HG02885 (cell line): ENCODE measurements around the gene OR5AN1.
"Not testable (repeated sequence)": the region's sequence is repeated elsewhere in the genome, so short reads cannot be mapped to it uniquely, and the experiment has no call there.

ENCODE experiments used
- ATAC-seq: cut with Tn5 transposase; IDR thresholded peaks from one replicate; pipeline ENCODE4 v1.9.1; 2021; ENCODE audit warnings: mild to moderate bottlenecking; ENCODE audit not compliant: unreplicated experiment, poor library complexity

The OR5AN1 gene

DNA sequence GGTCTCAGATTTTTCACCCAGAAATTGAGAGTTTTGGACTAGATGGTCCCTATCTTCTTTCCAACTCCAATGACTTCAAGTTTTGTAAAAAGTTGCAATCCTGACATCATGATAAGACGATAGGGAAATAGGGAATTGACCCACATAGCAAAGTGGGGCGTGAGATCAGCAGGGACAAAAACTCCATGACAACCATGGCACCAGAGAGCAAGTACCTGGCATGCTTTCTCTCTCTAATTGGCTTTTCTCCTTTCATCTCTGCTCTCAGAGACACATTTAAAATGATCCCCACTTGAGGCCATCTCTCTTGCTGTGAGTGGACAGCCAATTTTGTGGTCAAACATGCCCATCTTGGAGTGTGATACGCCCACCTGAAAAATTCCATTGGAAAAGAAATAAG lies at the start of gene OR5AN1:
Gene OR5AN1, plus strand, starts transcription at position 301 of the 400 bp plus-strand sequence. CDS start 5,564 bp downstream, outside the sequence.
- ATAC-seq: no peak

- ATAC-seq: peak; percentile 48
These were observed 23.7 kb upstream of the OR5AN1 start for GRCh38 chr11:59335001-59335400.

- ATAC-seq: no peak
These were observed 22.5 kb upstream of the OR5AN1 start for GRCh38 chr11:59336176-59336575.

GRCh38 chr11:59336931-59337330 lies 21.8 kb upstream of the OR5AN1 start:
- ATAC-seq: no peak

DNA sequence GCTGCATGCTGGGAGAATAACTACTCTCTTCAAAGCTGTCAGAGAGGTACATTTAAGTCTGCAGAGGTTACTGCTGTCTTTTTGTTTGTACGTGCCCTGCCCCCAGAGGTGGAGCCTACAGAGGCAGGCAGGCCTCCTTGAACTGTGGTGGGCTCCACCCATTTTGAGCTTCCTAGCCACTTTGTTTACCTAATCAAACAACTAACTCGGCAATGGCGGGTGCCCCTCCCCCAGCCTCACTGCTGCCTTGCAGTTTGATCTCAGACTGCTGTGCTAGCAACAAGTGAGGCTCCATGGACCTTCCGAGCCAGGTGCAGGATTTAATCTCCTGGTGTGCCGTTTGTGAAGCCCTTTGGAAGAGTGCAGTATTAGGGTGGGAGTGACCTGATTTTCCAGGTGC lies 9.0 kb upstream of the OR5AN1 start:
- not testable (repeated sequence) for ATAC-seq

- no peak for ATAC-seq
These were observed 3.5 kb upstream of the OR5AN1 start for GRCh38 chr11:59355226-59355625.

- ATAC-seq: no peak
These were observed 2.1 kb upstream of the OR5AN1 start for GRCh38 chr11:59356561-59356960.

DNA sequence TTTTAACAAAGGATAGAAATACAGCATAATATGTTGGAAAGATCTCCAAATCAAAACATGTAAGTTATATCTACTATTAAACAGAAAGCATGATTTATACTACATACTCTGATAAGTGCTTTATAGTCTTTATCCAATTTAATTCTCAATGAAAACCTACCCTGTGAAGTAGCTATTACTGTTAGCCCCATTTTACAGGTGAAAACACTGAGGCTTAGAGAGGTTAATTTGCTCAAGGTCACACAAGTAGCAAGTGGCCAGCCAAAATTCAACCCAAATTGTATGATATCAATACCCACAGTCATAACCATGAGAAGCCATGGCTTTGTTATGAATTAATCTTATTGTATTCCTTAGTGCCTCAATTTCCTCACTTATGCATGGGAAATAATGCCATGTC lies 675 bp upstream of the OR5AN1 start:
- no peak for ATAC-seq

- no peak for ATAC-seq
These were observed 6.7 kb downstream of the OR5AN1 start for GRCh38 chr11:59365232-59366018.

GRCh38 chr11:59368238-59369022 lies 9.7 kb downstream of the OR5AN1 start:
- no peak for ATAC-seq

DNA sequence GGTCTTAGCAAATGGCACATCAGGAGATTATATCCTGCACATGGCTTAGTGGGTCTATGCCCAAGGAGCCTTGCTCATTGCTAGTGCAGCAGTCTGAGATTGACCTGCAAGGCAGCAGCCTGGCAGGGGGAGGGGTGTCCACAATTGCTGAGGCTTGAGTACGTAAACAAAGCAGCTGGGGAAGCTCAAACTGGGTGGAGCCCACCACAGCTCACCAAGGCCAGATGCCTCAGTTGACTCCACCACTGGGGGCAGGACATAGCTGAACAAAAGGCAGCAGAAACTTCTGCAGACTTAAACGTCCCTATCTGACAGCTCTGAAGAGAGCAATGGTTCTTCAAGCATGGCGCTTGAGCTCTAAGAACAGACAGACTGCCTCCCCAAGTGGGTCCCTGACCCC lies 13.6 kb downstream of the OR5AN1 start:
- ATAC-seq: not testable (repeated sequence)

- ATAC-seq: peak; percentile 98
These were observed 21.8 kb downstream of the OR5AN1 start for GRCh38 chr11:59380263-59381059.

GRCh38 chr11:59394186-59394585 lies 35.5 kb downstream of the OR5AN1 start:
- no peak for ATAC-seq

GRCh38 chr11:59400461-59401261 lies 42.0 kb downstream of the OR5AN1 start:
- ATAC-seq: no peak

GRCh38 chr11:59401262-59401552 lies 42.5 kb downstream of the OR5AN1 start:
- ATAC-seq: no peak

GRCh38 chr11:59403546-59403945 lies 44.9 kb downstream of the OR5AN1 start:
- ATAC-seq: no peak

DNA sequence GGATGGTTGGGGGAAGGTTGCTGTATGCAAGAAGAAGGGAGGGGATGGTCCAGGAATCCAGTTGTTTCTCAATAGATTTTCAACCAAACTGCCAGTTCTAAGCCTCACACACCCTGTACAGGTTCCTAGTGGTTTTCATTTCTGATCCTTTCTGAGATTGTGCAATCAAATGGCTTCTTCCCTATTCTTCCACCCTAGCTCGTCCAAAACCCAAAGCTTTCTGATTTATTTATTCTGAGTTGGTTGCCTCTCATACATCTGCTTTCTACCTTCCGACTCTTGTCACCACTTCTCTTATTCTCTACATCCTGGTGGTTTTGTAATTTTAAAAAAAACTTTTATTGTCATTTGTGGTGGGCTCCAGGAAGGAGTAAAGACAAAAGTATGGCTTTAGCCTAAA lies 55.0 kb downstream of the OR5AN1 start:
- no peak for ATAC-seq

GRCh38 chr11:59415111-59415510 lies 56.4 kb downstream of the OR5AN1 start:
- no peak for ATAC-seq

DNA sequence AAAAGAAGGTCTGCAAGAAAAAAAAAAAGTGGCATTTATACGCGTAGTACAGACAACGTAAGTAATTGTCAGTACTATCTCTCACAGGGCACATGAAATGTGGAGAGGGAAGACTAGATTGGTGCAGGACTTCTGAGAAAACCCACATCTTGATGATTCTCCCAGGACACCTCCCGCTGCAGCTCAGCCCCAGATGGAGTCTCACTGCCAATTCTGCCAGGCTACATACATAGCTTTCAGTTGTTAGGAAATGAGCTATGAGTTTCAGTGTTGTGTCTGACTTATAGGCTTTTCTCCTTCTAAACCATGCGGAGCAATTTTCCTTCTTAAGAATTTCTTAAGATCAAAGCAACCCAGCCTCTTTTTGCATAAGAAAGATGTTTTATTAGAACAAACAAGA lies 57.9 kb downstream of the OR5AN1 start:
- ATAC-seq: no peak

- no peak for ATAC-seq
These were observed 58.3 kb downstream of the OR5AN1 start for GRCh38 chr11:59417023-59417422.
